GM21723 (cell line): ENCODE data around the gene TGM4.

Source experiments
- ATAC-seq: cut with Tn5 transposase; IDR thresholded peaks from one replicate; pipeline ENCODE4 v1.9.1; 2021; ENCODE audit warnings: mild to moderate bottlenecking, moderate library complexity; ENCODE audit not compliant: unreplicated experiment

The TGM4 gene

DNA sequence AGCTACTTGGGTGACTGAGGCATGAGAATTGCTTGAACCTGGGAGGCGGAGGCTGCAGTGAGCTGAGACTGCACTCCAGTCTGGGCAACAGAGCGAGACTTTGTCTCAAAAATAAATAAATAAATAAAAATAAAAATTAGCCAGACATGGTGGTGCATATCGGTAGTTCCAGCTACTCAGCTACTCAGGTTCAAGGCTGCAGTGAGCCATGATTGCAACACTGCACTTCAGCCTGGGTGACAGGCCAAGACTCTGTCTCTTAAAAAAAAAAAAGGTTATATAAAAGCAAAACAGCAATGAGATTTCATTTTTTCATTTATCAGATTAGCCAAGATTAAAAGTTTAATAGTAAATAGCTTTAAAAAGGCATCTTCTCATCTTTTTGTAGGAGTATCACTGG lies 2.9 kb downstream of the TGM4 start:
- no peak for ATAC-seq

DNA sequence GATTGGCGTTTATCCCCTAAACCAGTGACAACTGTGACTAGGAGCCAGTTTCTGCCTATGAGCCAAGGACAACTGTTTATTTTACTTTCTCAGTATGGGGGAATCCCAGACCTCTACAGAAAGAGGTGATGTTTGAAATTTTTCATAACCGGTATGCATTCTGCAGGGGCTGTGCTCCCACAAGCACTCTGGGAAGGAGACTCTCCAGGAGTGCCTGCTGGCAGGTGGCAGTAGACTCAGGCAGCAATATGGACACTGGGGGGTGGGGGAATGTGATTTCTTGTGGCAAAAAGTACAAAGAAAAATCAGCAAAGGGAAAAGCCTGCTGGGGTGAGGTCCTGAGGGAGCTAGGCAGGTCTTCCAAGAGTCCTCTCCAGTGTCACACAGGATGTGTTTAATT lies 5.9 kb downstream of the TGM4 start:
- ATAC-seq: no peak

DNA sequence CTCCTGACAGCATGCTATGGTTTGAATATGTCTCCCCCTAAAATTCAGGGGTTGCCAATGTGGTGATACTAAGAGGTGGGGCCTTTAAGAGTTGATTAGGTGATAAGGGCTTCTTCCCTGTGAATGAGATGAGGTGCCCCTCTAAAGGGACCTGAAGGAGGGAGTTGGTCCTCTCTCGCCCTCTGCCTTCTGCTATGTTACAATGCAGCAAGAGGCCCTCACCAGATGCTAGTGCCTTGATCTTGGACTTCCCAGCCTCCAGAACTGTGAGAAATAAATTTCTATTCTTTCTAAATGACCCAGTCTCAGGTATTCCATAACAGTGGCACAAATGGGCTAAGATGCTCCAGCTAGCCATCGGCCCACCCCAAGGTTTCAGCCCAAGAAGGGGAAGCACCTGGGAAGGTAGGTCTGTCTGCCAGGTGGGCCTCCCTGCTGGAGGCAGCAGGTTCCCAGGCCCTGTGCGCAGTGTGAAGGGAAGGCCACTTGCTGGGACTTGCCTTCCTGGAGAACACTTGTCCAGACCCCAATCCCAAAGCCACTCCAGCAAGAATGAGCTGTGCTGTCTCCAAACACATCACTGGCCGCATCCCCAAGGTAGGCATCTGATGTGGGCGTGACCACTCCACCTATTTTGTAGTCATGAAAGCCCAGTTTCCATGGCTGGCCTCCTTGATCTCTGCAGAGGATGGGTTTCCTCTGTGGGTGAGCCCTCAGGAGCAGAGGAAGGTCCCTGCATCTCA lies 9.0 kb downstream of the TGM4 start:
- no peak for ATAC-seq

DNA sequence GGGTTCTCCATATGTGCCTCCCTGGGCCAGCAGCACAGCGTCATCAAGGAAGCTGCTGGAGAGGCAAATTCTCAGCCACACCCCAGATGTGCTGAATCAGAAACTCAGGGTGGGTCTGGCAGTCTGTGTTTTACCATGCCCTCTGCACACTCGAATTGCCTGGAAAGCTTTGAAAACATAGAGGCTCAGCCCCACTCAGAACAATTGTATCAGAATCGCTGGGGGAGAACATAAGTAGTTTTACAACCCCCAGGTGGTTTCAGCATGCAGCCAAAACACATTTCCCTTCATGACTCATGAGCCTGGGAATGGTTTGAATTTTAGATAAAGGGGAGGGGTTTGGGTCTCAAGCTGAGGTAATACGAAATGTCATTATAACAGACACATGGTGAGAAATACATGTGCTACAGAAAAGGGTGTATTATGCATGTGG lies 9.6 kb downstream of the TGM4 start:
- no peak for ATAC-seq

DNA sequence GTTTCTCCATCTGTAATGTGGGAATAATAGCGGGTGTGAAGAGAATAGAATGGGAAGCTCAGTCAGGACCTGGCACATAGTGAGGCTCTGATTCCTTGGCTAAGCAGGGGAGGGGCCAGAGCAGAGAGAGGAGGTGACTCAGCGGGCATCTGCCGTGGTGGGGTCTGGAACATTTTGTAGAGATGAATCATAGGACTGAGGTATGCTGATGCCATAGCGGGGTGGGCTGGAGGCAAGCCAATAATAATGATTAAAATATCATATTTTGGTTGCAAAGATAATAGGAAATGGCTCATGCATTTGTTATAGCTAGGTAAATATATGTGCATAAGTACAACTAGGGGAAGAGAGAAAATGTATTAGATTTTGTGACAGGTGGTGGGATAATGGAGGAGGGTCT lies 11.2 kb downstream of the TGM4 start:
- ATAC-seq: no peak

DNA sequence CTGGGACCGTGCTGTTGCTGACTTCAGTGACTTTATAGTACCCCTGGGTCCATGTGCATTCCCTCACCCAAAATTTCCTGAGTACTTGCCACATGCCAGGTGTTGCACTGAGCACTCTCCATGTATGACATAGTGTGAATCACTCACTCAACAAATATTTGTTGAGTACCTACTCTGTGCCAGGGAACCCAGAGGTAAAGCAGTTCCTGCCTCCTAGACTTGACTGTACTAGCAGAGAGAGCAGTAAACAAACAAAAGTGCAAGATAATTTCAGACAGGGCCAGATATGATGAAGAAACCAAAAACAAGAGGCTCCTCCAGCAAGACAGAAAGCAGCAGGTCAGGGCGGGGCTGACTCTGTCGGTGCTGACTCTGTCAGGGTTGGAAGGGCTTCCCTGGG lies 12.2 kb downstream of the TGM4 start:
- ATAC-seq: no peak

DNA sequence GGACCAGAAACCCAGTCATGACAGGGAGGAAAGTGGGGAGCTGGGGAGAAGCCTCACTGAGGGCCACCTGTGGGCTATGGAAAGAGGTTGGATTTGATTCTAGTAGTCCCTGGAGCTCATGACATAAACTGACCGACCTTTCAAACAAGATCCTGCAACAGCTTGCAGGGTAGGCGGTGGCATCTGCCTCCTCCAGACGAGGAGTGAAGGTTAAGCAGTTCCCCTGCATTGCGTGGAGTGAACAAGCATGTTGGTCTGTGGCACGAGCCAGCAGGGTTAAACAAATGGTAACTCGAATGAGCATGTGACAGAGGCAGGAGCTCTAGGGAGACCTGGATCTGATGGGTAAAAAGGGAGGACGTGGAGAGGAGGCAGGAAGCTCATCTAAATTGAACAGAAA lies 12.7 kb downstream of the TGM4 start:
- no peak for ATAC-seq

DNA sequence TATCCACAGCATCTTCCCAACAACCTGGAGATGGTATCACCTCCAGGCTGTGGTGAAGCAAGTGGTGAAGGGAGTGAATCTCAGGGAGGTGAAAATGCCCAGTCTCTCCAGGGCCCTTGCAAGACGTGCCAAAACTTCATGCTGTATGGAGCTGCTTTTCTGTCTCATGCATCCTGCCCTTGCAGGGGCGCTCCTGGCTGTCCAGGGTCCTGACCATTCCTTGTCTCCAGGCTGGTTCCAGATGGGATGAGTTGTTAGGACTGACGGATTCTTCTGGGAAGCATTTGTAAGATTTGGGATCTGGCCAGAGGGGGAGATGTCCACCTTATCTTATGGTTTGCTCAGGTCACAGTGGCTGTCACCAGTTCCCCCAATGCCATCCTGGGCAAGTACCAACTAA lies 15.8 kb downstream of the TGM4 start:
- no peak for ATAC-seq

DNA sequence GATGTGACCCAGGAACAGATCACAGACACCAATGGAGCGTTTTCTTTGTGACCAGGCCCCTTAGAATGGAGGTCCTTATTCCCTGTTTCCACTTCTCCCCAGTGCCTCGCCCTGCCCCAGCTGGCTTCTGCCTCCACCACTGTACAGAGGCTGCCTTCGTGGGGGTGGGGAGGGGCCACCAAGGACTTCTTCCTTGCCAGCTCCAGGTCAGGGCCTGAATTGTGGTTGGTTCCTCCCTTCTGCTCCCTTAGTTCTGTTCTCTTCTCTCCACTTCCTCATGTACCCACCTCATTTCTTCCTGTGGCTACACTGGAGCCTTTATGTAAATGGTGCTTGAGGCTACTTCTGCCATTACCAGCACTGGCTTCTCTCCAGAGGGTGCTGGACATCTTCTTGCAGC lies 16.4 kb downstream of the TGM4 start:
- ATAC-seq: no peak

DNA sequence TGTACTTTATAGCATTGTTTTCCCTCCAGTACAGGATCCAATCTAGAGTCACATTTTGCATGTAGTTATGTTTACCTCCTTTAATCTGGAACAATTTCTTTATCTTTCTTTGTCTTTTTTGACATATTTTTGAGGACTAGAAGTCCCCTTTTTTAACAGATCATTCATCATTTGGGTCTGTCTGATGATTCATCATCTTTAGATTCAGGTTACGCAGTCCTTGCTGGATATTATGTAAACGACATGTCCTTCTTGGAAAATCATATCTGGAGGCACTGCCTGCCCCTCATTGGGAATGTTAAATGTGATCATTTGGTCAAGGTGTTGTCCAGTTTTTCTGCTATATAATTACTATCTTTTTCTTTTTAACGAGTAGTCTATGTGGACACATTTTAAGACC lies 18.3 kb downstream of the TGM4 start:
- ATAC-seq: no peak

DNA sequence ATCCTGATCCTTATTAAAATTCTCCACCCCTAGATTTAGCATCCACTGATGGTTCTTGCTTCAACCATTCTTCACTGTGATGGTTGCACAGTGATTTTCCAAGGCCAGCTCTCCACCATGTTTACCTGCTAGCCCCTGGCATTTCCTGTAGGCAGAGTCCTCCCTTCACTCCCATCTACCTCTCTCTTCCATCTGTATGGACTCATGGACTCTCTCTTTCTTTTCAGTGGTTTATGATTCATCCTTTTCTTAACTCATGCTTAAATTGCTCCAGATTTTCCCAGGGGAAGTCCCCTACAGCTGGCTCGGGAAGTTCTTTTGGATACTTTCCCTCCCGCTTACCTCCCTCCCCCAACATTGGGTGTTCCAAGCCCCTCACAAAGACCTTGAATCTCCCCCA lies 18.7 kb downstream of the TGM4 start:
- no peak for ATAC-seq

DNA sequence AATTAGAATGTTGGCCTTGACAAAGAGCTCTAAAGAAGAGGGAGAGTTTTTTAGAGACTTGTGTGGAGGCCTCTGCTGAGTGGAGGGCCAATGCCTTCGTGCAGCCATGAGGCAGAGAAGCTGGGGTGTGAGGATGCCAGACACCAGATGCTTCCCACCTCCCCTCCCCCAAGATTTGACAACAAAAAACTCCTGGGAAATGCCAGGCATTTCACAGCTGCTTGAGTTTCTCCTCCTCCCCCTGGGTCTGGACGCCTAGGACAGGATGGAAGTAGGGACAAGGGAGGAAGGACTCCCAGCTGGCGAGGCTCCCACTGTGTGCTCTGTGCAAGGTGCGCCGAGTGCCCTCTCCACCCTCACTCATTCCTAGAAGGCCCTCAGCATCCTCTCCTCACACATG lies 20.1 kb downstream of the TGM4 start:
- ATAC-seq: no peak

DNA sequence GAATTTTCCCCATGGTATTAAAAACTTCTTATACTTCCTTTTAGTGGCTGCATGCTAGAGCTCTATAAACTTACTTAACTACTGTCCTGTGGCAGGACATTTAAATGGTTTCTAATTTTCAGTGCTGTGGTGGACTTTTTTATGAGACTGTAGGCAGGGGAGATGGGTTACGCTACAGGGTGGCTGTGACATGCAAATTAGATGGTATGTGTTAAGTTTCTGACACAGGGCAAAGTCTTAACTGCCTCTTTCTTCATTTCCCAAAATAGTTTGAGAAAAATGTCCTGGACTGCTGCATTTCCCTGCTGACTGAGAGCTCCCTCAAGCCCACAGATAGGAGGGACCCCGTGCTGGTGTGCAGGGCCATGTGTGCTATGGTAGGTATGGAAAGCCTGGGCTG lies 22.0 kb downstream of the TGM4 start:
- no peak for ATAC-seq

DNA sequence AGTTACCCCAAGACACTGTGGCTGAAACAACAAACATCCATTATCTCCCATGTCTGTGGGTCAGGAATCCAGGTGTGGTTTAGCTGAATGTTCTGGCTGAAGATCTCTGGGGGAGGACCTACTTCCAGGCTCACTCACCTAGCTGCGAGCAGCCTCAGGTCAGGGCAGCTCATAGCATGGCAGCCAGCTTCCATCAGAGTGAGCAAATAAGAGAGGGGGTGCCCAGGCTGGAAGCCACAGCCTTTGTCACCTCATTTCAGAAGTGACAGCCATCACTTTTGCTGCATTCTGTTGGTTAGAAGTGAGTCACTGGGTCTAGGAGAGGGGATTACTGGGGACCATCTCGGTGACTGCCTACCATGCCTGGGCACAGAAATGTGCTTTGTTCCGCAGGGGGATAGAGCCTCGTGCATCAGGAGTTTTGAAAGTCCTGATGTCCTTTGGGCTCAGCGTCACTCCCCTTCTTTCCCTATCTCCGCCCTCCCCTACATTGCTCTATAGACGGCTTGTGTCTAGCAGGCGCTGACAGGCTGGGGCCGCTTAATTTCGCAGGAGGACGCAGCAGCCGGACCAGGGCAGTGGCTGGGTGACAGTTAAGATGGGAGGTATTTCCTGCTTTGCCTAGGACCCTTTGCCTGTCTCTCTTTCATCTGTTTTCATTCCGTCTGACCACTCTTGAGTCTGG lies 25.4 kb downstream of the TGM4 start:
- no peak for ATAC-seq

DNA sequence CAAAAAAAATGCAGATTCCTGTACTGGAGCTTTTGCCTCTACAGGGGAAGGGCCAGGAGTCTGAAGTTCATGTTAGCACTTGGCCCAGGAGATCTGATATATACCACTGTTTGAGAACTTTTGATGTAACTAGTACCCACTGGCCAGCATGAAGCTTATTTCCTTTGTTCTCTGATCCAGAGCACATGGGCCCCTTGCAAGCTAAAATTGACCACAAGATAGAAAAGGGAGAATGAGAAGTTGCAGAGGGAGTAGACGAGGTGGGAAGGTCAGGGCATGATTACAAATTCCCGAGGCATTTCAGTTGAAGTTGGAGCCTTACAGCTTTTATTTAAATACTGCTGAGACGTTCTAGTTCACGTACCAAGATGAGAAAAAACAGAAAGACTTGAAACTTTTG lies 28.2 kb downstream of the TGM4 start:
- ATAC-seq: no peak

DNA sequence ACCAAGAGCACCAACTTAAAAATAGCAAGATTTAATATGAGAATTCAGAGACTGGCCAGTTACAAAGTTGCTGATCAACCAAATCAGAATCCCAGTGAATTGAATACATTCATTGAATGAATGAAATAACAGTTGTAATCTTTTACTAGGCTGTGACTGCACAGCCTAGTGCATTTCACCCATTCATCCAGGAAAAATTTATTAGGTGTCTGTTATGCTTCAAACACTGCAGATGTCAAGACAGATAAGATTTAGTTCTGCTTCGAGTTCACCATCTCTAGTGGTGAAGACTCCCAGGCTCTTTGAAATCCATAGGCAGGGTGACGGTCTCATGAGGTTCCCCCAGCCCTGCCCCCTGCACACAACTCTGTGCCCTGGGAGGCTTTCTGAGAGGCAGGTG lies 28.9 kb downstream of the TGM4 start:
- no peak for ATAC-seq

DNA sequence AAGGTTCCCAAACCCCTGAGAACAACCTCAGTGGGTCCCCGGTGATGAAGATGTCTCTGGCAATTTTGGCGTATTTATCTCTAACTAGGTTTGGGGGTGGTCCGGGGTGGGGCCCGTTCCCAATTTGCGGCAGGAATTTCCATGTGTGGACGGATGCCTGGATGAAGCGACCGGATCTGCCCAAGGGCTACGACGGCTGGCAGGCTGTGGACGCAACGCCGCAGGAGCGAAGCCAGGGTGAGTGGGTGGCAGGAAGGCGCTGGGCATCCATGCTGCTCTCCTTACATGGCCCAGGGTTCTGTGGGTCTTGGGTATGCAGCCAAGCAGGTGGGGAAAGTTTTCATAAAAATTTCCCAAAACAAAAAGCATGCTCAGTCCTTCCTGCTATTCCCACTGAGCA lies 29.3 kb downstream of the TGM4 start:
- ATAC-seq: no peak

DNA sequence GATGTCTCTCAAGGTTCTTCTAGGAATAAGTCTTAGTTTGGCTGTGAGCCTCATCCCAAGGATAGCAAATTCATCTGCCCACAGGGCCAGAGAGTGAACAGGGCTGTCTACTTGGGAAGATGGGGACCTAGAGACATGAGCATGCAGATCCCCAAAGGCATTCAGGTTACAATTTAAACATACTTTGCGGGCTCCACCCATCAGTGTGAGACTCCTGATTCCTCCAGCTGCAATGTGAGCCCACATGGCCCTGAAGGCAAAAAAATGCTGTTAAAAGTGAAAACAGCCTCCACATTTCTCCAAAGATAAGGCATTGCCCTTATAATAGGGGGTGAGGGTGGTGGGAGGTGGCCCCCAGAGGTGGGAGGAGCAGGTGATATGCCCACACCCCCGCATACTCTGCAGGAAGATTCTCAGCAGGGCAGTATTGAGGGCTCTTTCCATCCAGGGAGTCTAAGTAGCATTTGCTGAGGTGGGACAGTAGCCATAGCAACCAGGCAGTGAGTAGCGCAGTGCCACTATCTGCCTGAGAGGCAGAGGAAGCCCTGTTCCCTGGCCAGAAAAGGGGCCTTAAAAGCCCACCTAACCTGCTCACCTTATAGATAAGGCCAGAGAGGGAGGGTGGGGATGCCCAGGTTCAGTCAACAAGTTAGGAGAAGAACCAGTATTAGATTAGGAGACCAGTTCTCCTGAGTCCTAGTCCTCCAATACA lies 31.2 kb downstream of the TGM4 start:
- no peak for ATAC-seq

DNA sequence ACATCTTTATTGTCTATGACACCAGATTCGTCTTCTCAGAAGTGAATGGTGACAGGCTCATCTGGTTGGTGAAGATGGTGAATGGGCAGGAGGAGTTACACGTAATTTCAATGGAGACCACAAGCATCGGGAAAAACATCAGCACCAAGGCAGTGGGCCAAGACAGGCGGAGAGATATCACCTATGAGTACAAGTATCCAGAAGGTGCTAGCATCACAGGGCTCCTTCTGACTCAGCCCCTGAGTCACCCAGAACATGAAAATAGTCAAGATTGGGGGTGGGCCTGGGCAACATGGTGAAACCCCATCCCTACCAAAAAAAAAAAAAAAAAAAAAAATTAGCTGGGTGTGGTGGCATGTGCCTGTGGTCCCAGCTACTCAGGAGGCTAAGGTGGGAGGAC lies 32.6 kb downstream of the TGM4 start:
- ATAC-seq: no peak

DNA sequence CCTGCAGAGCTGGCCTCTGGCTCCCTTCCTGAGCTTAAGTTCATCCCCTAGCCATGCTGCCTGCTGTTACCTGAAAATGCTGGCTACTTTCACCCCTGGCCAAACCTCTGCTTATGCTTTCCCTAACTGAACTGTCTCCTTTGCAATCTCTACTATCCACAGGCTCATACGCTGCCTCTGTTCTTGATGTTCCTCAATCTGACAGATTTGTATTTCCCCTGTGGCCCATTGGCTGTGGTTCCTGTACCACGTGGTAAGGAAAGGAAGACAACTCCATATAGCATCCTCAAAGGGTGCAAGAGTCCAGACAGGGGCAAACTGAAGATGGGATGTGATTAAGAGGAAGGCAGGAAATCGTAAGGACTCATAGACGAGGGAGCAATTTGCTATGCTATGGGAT lies 33.2 kb downstream of the TGM4 start:
- no peak for ATAC-seq

DNA sequence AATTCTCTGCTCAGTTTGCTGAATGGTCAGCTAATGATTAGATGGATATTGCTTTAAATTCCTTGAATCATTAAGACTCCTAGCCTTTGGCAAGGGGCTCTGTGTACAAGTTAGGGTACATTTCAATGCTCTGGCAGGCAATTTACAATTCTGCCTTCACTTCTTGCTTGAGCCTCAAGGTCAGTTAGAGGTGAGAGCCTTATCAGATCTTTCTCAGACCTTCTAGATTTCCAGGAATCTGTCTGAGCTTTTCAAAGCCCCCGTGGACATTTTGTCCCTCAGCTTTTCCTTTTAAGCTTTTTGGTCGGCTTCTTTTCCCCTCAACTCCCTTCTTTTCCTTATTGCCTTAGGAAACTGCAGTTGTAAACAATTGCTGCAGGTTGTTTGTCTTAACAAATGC lies 34.7 kb downstream of the TGM4 start:
- ATAC-seq: no peak

DNA sequence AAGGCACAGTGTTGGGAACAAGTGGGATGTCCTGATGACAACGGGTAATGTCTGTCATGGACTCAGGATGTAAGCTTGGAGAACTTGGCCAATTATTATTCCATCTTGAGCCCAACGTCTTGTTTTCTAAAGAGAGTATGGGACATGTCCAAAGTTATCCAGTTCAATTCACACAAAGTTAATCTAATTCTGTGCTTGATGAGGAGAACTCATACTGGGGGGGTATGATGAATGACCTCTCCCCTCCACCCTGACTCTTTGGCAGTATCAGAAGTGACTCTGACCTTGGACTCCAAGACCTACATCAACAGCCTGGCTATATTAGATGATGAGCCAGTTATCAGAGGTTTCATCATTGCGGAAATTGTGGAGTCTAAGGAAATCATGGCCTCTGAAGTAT lies 36.3 kb downstream of the TGM4 start:
- ATAC-seq: no peak
